ENCODE data around the gene PHOSPHO2.

GRCh38 chr2:169664978-169665930 lies 29.0 kb upstream of the PHOSPHO2 start:
- TF ChIP-seq CTCF (IDR thresholded peaks at IDR 0.05) (no peak), POLR2A (IDR thresholded peaks at IDR 0.05) (no peak)

Data from prostate gland (tissue), 2 donors.